HEK293 (cell line): ENCODE results near the gene CMKLR1.

Experiments used
- CTCF ChIA-PET: fragments of 350-600 bp; formaldehyde crosslinking; extraction: SDS; loops from one replicate; lab custom pipeline; 2021; ENCODE audit warnings: antibody characterized with exemption; lab: Yijun Ruan, JAX
- POLR2A ChIA-PET: fragments of 300-600 bp; formaldehyde crosslinking; extraction: SDS; loops from one replicate; lab custom pipeline; 2020; ENCODE audit warnings: antibody characterized with exemption, inconsistent platforms; lab: Yijun Ruan, JAX
- H3K27ac ChIP-seq: fragments of 200-500 bp; sonication (Bioruptor generic); 2 replicates; pipeline ENCODE4 v1.5.1; 2014; ENCODE audit warnings: low read depth, low read length, control low read depth, inconsistent platforms; ENCODE audit errors: extremely low read depth
- H3K36me3 ChIP-seq, 2 experiments: fragments of 200-500 bp in 1 of 2; sonication (Bioruptor generic) in 1 of 2; 1 replicate in 1 of 2; 2 replicates in 1 of 2; pipeline ENCODE4 v1.5.1; 2014 to 2017; ENCODE audit warnings: inconsistent platforms in 2 of 2, low read length in 2 of 2; ENCODE audit not compliant: control insufficient read depth in 2 of 2, insufficient read depth in 1 of 2
- H3K4me1 ChIP-seq: fragments of 200-500 bp; sonication (Bioruptor generic); 2 replicates; pipeline ENCODE4 v1.5.1; 2014; ENCODE audit warnings: mild to moderate bottlenecking, low read length, inconsistent platforms; ENCODE audit not compliant: control insufficient read depth, insufficient read depth
- H3K4me3 ChIP-seq: 2 replicates; pipeline ENCODE4 v1.5.1; 2011; ENCODE audit warnings: low read depth, mild to moderate bottlenecking, control low read depth, low read length, moderate library complexity
- H3K9me3 ChIP-seq: fragments of 200-500 bp; sonication (Bioruptor generic); 2 replicates; pipeline ENCODE4 v1.5.1; 2014; ENCODE audit warnings: low read depth, low read length, inconsistent platforms; ENCODE audit not compliant: control insufficient read depth, insufficient read depth
- BCL11B ChIP-seq: fragments of 450-650 bp; formaldehyde crosslinking; IDR thresholded peaks from 2 replicates; pipeline ENCODE4 v1.5.1; 2016; ENCODE audit warnings: low read depth, missing biosample characterization, missing genetic modification characterization
- BCL6B ChIP-seq: fragments of 450-650 bp; formaldehyde crosslinking; IDR thresholded peaks from 2 replicates; pipeline ENCODE4 v1.5.1; 2017; ENCODE audit warnings: missing biosample characterization, missing genetic modification characterization
- CTCF ChIP-seq: fragments of 450-650 bp; formaldehyde crosslinking; IDR thresholded peaks from 2 replicates; pipeline ENCODE4 v1.5.1; 2016; ENCODE audit warnings: missing biosample characterization, missing genetic modification characterization
- HOXC10 ChIP-seq: sonication (generic); formaldehyde crosslinking; IDR thresholded peaks from 2 replicates; pipeline ENCODE4 v1.8.1; 2023; ENCODE audit warnings: mild to moderate bottlenecking, missing genetic modification reagents
- KLF1 ChIP-seq: fragments of 450-650 bp; formaldehyde crosslinking; IDR thresholded peaks from 2 replicates; pipeline ENCODE4 v1.5.1; 2016; ENCODE audit warnings: missing biosample characterization, missing genetic modification characterization
- KLF17 ChIP-seq: fragments of 450-650 bp; formaldehyde crosslinking; IDR thresholded peaks from 2 replicates; pipeline ENCODE4 v1.5.1; 2016; ENCODE audit warnings: missing biosample characterization, missing genetic modification characterization
- MEIS1 ChIP-seq: sonication (generic); formaldehyde crosslinking; IDR thresholded peaks from 2 replicates; pipeline ENCODE4 v1.8.1; 2022; ENCODE audit warnings: missing genetic modification reagents, mild to moderate bottlenecking, borderline replicate concordance
- MYNN ChIP-seq: fragments of 450-650 bp; formaldehyde crosslinking; IDR thresholded peaks from 2 replicates; pipeline ENCODE4 v1.5.1; 2016; ENCODE audit warnings: missing biosample characterization, missing genetic modification characterization, borderline replicate concordance
- SETDB1 ChIP-seq: IDR thresholded peaks from one replicate; pipeline ENCODE4 v1.6.1; 2017; ENCODE audit warnings: mild to moderate bottlenecking, low read length, moderate library complexity, mixed read lengths; ENCODE audit not compliant: insufficient read length
- ZBTB8A ChIP-seq: fragments of 450-650 bp; formaldehyde crosslinking; IDR thresholded peaks from 2 replicates; pipeline ENCODE4 v1.5.1; 2016; ENCODE audit warnings: missing biosample characterization, missing genetic modification characterization
- ZFHX2 ChIP-seq: fragments of 450-650 bp; formaldehyde crosslinking; conservative IDR thresholded peaks from 2 replicates; pipeline ENCODE4 v1.5.1; 2016; ENCODE audit warnings: missing biosample characterization, missing genetic modification characterization
- ZNF112 ChIP-seq: fragments of 450-650 bp; formaldehyde crosslinking; IDR thresholded peaks from 2 replicates; pipeline ENCODE4 v1.5.0; 2017; ENCODE audit warnings: missing biosample characterization, missing genetic modification characterization
- ZNF2 ChIP-seq: fragments of 450-650 bp; formaldehyde crosslinking; IDR thresholded peaks from 2 replicates; pipeline ENCODE4 v1.5.1; 2016; ENCODE audit warnings: missing biosample characterization, missing genetic modification characterization
- ZNF214 ChIP-seq: fragments of 450-650 bp; formaldehyde crosslinking; IDR thresholded peaks from 2 replicates; pipeline ENCODE4 v1.5.1; 2017; ENCODE audit warnings: missing biosample characterization, mild to moderate bottlenecking, missing genetic modification characterization, borderline replicate concordance
- ZNF248 ChIP-seq: fragments of 450-650 bp; formaldehyde crosslinking; IDR thresholded peaks from 2 replicates; pipeline ENCODE4 v1.5.1; 2017; ENCODE audit warnings: missing biosample characterization, missing genetic modification characterization
- ZNF266 ChIP-seq: fragments of 450-650 bp; formaldehyde crosslinking; IDR thresholded peaks from 2 replicates; pipeline ENCODE4 v1.5.1; 2016; ENCODE audit warnings: missing biosample characterization, missing genetic modification characterization, low read depth
- ZNF274 ChIP-seq, 2 experiments: fragments of 200-500 bp in 1 of 2; fragments of 450-650 bp in 1 of 2; sonication (Bioruptor generic) in 1 of 2; formaldehyde crosslinking in 1 of 2; IDR thresholded peaks; 2 replicates each; pipeline versions ENCODE4 v1.5.1 to v1.6.1; 2014 to 2016; ENCODE audit warnings: borderline replicate concordance in 1 of 2, inconsistent platforms in 1 of 2, low read length in 1 of 2, missing biosample characterization in 1 of 2, missing genetic modification characterization in 1 of 2
- ZNF335 ChIP-seq: fragments of 450-650 bp; formaldehyde crosslinking; conservative IDR thresholded peaks from 2 replicates; pipeline ENCODE4 v1.5.1; 2016; ENCODE audit warnings: missing biosample characterization, missing genetic modification characterization
- ZNF350 ChIP-seq: fragments of 450-650 bp; formaldehyde crosslinking; IDR thresholded peaks from 2 replicates; pipeline ENCODE4 v1.5.0; 2017; ENCODE audit warnings: missing biosample characterization, mild to moderate bottlenecking, missing genetic modification characterization
- ZNF366 ChIP-seq: fragments of 450-650 bp; formaldehyde crosslinking; conservative IDR thresholded peaks from 2 replicates; pipeline ENCODE4 v1.5.1; 2016; ENCODE audit warnings: missing biosample characterization, missing genetic modification characterization
- ZNF423 ChIP-seq: fragments of 450-650 bp; formaldehyde crosslinking; IDR thresholded peaks from 2 replicates; pipeline ENCODE4 v1.5.1; 2016; ENCODE audit warnings: missing biosample characterization, missing genetic modification characterization
- ZNF555 ChIP-seq: fragments of 450-650 bp; formaldehyde crosslinking; conservative IDR thresholded peaks from 2 replicates; pipeline ENCODE4 v1.5.1; 2017; ENCODE audit warnings: missing biosample characterization, mild to moderate bottlenecking, missing genetic modification characterization, inconsistent platforms
- ZNF629 ChIP-seq: fragments of 450-650 bp; formaldehyde crosslinking; IDR thresholded peaks from 2 replicates; pipeline ENCODE4 v1.5.1; 2017; ENCODE audit warnings: missing biosample characterization, missing genetic modification characterization
- ZNF677 ChIP-seq: fragments of 450-650 bp; IDR thresholded peaks from 2 replicates; pipeline ENCODE4 v1.5.0; 2018; ENCODE audit warnings: missing biosample characterization, mild to moderate bottlenecking, missing genetic modification characterization, moderate library complexity
- ZNF692 ChIP-seq: fragments of 450-650 bp; formaldehyde crosslinking; IDR thresholded peaks from 2 replicates; pipeline ENCODE4 v1.5.1; 2016; ENCODE audit warnings: missing biosample characterization, missing genetic modification characterization
- ZNF76 ChIP-seq: fragments of 450-650 bp; formaldehyde crosslinking; IDR thresholded peaks from 2 replicates; pipeline ENCODE4; 2016; ENCODE audit warnings: low read depth, missing biosample characterization, missing genetic modification characterization, borderline replicate concordance
- ZNF830 ChIP-seq: fragments of 450-650 bp; IDR thresholded peaks from 2 replicates; pipeline ENCODE4 v1.5.0; 2018; ENCODE audit warnings: missing biosample characterization, missing genetic modification characterization, low read depth, mild to moderate bottlenecking, moderate library complexity
- ZSCAN16 ChIP-seq: fragments of 450-650 bp; formaldehyde crosslinking; IDR thresholded peaks from 2 replicates; pipeline ENCODE4 v1.5.1; 2016; ENCODE audit warnings: missing biosample characterization, missing genetic modification characterization

The CMKLR1 gene

GRCh38 chr12:108285016-108285415 lies 54.1 kb downstream of the CMKLR1 start:
- no peak for TF ChIP-seq BCL6B (tag by site-specific recombination)
- no peak for TF ChIP-seq ZNF248 (tag by site-specific recombination)
- no peak for TF ChIP-seq ZNF830 (tag by site-specific recombination)
- no peak for TF ChIP-seq ZFHX2 (tag by site-specific recombination)
- TF ChIP-seq ZNF214 (tag by site-specific recombination): no peak
- no peak for TF ChIP-seq HOXC10 (CRISPR knock-in tag)
- no peak for TF ChIP-seq ZNF112 (tag by site-specific recombination)
- TF ChIP-seq ZNF274 (IDR thresholded peaks at IDR 0.05; ENCODE audit: low read length): no peak
- TF ChIP-seq ZNF274 (tag by site-specific recombination; IDR thresholded peaks at IDR 0.05; ENCODE audit: borderline replicate concordance): no peak
- TF ChIP-seq ZNF335 (tag by site-specific recombination): no peak
- no peak for TF ChIP-seq ZNF677
- no peak for TF ChIP-seq MYNN
- no peak for TF ChIP-seq KLF17 (tag by site-specific recombination)
- no peak for TF ChIP-seq BCL11B
- TF ChIP-seq ZNF629: no peak
- TF ChIP-seq ZNF366 (tag by site-specific recombination): no peak
- TF ChIP-seq ZNF423 (tag by site-specific recombination): no peak
- no peak for TF ChIP-seq MEIS1 (CRISPR knock-in tag)
- TF ChIP-seq ZSCAN16 (tag by site-specific recombination): no peak
- TF ChIP-seq ZNF266: no peak
- no peak for TF ChIP-seq ZNF2 (tag by site-specific recombination)
- TF ChIP-seq, all 188 proteins: peak for 0
- CTCF ChIA-PET: no interaction called here
- Histone ChIP-seq H3K4me1 (no peaks in the 10 kb centered on the region), H3K27ac (no peak overlapping the region), H3K36me3 (no peaks in the 10 kb centered on the region), H3K9me3 (no peaks in the 10 kb centered on the region), H3K4me3 (no peak overlapping the region)
- POLR2A ChIA-PET: no interaction called here

- Histone ChIP-seq H3K4me1 (no peaks in the 10 kb centered on the region), H3K4me3 (no peak overlapping the region), H3K9me3 (no peaks in the 10 kb centered on the region), H3K36me3 (no peaks in the 10 kb centered on the region), H3K27ac (no peak overlapping the region)
- TF ChIP-seq ZNF76: no peak
- no peak for TF ChIP-seq ZNF350
- no peak for TF ChIP-seq ZNF692 (tag by site-specific recombination)
- TF ChIP-seq ZBTB8A (tag by site-specific recombination): no peak
- no peak for TF ChIP-seq CTCF (tag by site-specific recombination)
- TF ChIP-seq ZNF555 (tag by site-specific recombination): no peak
- no peak for TF ChIP-seq KLF1 (tag by site-specific recombination)
- TF ChIP-seq SETDB1: no peak
- ChIA-PET CTCF (no interaction called here), POLR2A (no interaction called here)
Measured at GRCh38 chr12:108284163-108284562, 54.9 kb downstream of the CMKLR1 start.
